Fibroblast of upper back skin (primary cell): ENCODE measurements around the gene GNPDA2.
A peak's percentile ranks its signal among the peaks of the same experiment; 100 is the strongest.
"Not testable (repeated sequence)": the region's sequence is repeated elsewhere in the genome, so short reads cannot be mapped to it uniquely, and the experiment has no call there.

Experiments
- DNase-seq: peaks from one replicate; pipeline ENCODE4 v3.0.0-alpha.2; 2013

Gene GNPDA2

DNA sequence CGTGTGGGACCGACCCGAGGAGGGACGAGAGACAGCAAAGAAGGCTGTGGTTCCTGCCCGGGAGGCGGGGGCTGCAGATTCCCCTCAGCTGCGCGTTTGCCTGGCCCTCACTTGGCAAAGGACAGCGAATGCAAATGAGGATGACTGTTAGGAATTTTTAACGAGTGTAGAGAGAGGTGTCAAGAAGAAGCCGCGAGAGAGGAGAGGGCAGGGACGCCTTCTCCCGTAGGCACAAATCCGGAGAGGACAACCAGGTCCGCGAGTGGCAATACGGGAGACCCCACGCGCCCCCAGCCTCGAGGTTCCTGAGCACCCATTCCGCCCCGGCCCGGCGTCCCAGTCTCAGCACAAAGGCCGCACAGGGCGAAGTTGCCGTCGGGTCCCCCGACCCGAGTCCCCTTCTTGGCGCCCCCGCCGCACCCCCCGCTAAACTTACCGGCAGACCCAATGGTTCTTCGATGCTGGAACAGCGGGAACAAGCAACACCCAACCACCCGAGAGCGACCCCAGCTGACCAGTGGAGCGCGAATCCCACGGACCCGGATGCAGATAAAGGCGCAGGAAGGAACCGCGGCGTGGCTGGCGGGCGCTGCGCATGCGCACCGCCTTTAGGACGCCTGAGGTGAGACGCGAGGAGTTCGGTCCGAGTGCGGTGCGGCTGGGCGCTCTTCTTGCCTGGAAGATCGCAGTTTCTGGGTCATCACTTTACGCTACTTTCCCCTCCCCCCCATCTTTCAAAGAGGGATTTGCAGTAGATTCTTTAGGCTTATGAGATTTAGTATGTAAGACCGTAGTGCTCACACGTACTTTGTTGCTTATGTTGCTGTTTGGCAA is at the start of gene GNPDA2:
Gene GNPDA2, minus strand, starts transcription at position 519 of the 834 bp plus-strand sequence. CDS start 4,349 bp downstream, outside the sequence.
- DNase-seq, result peak; percentile 91

DNA sequence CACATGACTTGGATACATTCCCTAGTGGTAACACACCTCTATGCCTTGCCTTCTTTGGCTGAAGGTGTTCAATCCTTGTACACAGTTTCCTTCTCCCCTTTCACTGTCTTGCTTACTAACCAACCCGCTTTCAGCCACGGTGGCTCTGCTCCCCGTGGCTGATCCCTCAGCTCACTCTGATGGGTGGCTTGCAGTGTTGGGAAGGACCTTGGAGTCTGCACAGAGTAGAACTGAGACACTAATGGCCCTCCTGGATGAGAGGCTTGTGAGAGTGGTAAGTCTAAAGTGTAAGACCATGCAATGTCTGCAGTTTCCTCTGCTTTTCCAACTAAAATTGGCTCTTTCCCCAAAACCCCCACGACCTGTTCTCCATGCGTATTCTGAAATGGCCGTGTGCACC is 46.0 kb upstream of the GNPDA2 start:
- DNase-seq, result no peak

DNA sequence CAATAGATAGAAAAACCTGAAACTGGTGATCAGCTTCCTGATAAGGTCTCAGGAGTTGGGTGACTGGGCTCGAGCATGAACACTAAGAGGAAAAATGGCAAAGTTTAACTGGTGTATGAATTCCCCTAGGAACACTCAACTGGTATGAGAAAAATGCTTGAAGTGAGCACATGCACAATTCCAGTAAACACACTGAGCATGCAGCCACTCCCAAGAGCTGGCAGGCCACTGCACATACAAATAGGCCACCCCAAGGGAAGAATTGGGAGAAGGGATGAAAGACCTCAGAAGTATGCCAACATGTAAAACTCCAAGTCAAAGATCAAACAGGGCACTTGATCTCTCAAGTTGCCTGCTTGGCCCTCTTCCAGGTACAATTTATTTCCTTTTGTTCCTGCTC is 45.4 kb upstream of the GNPDA2 start:
- no peak for DNase-seq

DNA sequence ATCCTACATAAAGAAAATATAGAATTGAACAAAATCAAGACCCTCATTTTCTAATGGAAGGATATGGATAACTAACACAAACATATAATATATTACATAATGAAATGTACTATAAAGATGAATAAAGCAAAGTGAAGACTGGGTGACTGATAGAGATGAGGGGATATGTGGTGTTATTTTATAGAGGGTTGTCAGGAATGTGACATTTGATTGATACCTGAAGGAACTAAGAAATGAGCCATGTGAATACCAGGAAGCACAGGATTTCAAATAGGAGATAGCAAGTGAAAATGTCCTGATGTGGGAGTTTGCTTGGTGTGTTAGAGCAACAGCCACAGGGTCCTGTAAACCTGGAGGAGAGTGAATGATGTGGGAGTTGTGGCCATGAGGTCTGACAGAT is 40.1 kb upstream of the GNPDA2 start:
- DNase-seq, result no peak

DNA sequence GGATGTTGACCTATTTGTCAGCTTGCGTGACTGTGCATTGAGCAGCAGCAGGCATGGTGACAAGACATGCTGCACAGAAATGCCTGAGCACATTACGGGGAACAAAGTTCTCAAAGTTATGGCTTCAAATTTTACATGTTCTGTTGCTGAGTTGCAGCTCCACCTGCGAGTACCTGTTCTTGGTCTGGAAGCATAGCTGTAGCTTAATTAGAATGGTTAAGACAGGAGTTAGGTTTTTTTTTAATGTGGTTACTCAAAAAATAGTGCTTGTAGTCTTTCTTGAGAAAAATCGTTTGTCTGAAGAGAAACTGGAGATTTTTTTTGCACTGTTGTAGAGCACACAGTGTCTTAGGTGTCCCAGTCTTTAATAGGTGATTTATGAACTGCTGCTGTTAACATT is 38.8 kb upstream of the GNPDA2 start:
- no peak for DNase-seq

DNA sequence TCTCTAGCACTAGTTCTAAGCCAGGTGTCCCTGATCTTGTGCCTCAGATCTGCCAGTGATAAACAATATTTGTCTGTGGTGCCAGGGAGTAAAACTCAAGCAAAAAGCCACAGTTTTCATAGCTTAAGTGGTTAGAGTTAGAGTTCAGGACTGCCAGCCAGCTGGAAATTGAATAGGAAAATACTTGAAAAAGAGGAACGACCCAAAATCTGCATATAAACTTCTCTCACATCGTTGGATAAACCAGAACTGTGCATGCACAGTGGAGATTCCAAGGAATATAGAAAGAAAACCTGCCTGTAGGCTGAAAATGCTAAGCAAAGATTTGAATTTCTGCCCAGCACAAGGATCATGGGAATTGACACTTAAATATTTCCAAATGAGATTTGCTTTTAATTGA is 35.0 kb upstream of the GNPDA2 start:
- no peak for DNase-seq

DNA sequence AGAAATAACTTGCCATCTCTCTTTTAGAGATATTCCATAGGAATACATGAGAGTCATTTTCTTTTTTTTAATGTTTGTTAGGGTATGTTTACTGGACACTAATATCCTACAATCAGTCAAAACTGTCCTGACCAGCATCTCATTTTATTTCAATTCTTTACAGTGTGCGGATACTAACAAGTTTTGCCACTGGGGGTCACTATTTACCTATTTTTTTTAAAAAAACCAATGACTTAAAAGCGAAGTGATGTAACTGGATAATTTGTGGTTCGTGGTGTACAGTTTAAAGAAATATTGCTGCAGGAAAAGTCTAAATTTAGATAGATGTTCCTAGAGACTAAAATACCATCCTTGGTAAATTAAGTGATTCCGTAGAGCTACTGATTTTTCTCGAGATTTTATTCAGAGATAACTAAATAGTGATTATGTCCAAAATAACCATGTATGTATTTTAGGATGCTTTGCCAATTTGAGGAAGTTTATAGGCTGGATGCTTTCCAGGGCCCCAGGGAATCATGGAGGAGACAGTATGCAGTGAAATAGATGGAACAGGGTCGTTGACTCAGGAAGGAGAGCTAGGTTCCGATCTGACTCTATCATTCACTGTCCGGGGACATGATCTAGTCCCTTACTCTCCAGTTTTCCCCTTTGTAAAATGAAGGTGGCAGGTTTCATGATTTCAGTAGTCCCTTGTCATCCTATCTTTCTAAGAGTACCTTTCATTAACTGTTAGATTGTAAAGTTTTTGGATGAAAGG is 34.0 kb upstream of the GNPDA2 start:
- peak; percentile 33 for DNase-seq

DNA sequence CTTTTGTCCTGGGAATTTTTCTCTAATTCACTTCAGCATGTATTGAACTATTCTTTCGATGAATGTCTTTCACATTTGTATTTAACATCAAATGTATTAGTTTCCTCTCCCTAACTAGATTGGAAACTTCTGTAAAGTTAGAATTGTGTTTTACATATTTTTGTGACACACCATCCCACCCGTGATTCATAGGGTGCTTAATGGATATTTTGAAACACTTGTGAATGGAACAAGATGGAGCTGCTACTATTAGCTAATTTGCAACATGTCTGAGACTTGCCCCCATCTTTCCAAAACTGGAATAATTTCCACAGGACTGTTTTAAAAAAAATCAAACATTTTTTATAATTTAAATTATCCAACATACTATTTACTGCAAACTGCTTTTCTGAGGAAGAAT is 30.2 kb upstream of the GNPDA2 start:
- DNase-seq, result no peak

DNA sequence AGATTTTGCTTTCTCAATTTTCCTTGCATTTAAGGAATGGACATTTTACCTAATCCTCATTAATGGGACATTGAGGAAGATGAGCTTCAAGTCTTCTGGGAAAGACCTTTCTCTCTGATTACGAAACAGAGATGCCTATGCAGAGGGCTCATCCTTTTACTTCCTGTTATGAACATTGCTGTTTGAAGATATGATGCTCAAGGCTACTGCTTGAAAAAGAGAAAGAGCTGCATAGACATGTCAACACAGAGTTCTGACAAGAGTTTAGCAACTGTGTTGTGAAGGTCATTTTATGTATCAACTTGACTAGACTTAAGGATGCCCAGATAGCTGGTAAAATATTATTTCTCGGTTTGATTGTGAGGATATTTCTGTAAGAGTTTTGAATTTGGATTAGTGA is 13.8 kb upstream of the GNPDA2 start:
- DNase-seq, result no peak

DNA sequence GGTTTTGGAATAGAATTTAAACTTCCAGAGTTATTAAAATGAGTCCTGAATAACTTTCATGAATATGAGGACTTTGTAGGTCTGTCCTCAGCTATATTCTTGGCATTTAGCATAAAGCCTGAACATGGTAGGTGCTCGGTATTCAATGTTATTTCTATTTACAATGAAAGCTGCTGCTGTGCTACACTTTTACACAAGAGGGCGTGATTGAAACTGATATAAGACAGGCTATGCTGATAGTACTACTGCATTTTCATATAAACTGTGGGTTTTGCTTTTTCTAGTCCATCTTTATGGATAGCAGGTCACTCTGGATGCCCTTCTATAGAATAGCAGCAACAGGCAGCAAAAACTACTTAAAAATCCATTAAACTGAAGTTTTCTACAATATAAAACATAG is 12.3 kb upstream of the GNPDA2 start:
- no peak for DNase-seq

DNA sequence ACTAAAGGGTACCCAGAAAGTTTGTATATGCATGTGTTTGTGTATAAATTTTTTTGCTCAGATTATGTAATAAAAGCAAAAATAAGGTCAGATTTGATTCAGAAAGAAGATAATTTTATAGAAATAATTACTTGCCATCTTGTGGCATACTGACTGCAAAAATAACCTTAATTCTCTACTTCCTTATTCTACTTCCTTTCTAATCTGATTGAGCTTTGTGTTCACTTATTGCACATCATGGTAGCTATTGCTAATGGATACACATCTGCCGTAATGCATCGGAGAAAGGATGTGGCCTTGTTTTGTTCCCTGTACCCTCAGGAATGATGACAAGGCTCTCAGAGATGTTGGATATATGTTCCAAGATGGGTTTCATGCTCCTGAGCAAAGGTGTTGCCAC is 10.5 kb upstream of the GNPDA2 start:
- DNase-seq, result no peak

DNA sequence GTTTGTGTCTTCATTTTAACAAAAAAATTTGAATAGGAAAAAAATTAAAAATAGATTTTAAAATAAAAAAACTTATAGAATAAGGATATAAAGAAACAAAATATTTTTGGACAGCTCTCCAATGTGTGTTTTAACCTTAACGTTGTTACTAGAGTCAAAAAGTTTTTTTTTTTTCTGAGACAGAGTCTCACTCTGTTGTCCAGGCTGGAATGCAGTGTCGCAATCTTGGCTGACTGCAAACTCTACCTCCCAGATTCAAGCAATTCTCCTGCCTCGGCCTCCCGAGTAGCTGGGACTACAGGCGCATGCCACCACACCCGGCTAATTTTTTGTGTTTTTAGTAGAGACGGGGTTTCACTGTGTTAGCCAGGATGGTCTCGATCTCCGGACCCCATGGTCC is 2.3 kb upstream of the GNPDA2 start:
- DNase-seq, result not testable (repeated sequence)

DNA sequence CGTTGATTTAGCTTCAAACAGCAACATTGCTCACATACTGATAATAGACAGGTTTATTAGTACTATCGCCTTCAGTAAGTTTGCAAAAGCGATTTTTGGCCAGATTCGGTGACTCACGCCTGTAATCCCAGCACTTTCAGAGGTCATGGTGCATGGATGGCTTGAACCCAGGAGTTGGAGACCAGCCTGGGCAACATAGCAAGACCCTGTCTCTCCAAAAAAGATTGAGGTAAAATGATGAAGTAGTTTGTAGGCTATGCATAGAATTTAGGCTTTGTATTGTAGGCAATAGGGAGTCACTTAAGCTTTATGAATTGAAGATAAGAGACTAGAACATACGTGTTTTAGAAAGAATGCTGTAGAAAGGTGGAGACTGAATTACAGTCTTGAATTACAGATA is 1.1 kb upstream of the GNPDA2 start:
- no peak for DNase-seq

DNA sequence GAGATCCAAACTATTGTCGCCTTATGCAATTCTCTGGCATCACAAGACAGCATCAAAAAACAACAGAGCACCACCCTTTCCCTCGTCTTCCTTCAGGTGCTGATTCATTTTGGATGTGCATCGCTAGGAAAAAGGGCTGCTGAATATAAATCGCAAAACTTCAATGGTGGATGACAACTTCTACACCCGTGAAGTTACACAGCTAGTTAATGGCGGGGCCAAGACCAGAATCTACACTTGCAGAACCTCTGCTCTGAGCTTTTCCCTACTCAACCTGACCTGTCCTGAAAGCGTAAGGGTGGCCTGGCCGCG is 674 bp downstream of the GNPDA2 start:
- peak; percentile 9 for DNase-seq

DNA sequence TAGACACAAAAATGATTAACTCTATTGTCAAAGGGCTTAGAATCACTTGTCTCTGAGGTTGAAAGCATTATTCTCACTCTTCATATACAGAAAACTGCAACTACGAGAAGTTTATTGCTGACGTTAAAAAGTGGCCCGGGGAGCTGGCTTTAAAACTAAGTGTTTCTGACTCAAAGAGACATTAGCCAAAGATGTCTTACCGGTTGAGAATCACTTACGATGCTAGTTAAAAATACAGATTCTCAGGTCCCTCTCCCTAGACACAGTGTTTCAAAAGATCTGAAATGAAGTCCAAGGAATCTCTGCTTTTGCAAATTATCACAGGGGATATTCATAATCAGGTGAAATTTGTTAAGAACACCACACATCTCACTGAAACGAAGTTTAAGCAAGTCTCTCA is 1.2 kb downstream of the GNPDA2 start:
- DNase-seq, result no peak

DNA sequence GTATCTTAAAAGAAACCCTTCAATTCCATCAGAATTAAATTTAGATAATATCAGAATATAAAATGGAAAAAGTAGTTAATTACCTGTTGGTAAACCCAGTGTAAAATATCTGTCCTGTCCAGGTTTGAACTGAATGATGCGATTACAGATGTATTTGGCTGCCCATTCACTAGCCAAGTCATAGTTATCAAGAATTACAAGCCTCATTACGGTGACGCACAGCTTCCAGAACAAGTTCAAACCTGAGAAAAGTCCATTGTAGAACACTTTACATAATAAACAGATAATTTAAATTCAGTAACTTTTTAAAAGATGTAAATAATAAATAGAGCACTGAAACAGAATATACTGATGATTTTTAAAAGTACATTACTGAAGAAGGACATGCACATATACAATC is 4.4 kb downstream of the GNPDA2 start:
- no peak for DNase-seq

DNA sequence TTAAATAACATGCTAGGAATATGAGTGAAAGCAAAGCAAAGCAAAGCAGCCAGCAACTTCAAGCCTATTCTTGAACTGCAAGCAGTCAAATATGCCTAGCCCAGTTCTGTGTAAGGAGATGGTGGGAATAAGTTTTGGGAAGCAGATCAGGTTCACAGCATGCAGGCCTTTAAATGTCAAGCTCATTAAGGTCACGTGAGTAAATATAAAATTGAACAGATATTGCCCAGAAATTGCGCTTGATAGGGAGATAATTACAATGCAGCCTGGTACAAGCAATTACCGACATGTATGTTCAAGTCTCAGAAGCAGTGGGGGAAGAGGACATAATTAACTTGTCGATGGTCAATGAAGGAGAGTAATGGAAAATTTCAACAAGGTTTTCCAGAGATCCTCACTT is 6.0 kb downstream of the GNPDA2 start:
- DNase-seq, result no peak

DNA sequence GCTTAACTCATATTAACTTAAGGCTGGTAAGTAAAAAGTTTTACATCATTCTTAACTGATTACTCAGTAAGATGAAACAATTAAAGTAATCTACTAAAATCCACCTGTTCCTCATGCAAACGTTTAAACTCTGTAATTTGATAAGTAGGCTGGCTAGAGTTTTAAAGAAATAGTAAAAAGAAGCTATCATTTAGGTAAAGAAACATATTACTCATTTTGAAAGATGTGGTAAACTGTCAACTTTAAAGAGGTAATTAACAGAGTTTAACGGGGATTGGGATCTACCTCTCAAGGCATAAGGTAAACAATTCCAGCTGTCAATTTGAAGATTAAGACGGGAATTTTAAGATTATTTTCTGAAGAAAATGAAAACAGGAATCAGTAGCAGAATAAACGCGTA is 9.8 kb downstream of the GNPDA2 start:
- no peak for DNase-seq

DNA sequence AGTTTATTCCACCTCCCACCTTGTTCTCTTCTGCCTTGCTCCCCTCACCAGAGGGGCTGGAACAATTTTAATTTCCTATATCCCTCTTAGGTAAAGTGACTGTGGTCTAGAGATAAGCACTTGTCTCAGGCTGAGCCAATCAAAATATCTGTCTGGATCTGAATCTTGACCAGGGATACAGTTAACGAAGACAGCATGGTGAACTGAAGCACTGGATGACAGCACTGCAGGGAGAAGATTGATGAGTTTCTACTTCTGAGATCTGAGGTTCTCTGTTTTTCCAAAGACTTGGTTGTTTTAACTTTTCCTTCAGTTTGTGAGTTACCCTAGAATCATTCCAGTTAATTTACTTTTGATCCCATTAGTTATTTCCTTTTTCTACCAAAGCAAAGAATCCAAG is 13.2 kb downstream of the GNPDA2 start:
- DNase-seq, result no peak

DNA sequence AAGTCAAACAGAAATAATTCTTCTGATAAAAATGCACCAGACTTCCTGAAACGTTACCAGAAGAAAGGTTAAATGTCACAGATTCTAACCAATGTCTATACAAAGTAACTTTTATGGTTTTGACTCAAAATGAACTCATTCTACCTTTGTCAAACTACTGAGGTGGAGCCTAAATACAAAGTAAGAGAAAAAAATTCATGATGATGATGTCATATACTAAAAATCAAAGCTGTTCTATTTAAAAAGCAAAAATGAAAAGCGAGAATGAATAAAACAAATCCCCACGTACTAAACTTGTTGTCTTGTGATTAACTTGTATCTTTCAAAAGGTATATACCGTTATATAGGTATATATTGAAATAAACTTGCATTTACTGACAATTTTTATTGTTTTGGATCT is 21.7 kb downstream of the GNPDA2 start:
- DNase-seq, result no peak

DNA sequence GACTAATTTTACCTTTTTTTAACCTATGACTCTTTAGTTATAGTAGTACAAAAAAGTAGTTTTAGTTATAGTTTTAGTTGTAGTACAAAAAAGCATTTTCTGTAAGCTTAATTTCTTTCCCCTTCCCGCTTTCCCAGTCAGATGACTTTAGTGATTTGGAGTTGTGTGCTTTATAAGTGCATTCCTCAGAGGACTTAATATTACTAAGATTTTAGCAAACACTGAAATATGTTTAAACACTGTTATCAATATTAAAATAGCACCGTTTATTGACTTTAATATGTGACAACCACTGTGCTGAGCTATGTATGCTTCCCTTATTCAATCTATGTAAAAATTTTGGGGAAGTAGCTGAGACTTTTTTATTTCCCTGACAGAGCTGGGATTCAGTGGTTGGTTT is 25.3 kb downstream of the GNPDA2 start:
- DNase-seq, result no peak

DNA sequence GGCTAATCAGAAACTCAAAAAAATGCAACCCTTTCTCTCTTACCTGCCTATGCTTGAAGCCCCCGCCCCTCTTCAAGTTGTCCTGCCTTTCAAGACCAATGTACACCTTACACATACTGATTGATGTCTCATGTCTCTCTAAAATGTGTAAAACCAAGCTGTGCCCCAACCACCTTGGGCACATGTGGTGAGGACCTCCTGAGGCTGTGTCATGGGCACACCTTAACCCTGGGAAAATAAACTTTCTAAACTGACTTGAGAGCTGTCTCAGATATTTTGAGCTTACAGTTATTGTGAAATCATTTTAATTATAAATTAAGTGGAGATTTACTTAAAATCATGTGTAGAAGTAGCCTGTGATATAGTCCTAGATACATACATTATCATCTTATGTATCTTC is 25.9 kb downstream of the GNPDA2 start:
- no peak for DNase-seq

DNA sequence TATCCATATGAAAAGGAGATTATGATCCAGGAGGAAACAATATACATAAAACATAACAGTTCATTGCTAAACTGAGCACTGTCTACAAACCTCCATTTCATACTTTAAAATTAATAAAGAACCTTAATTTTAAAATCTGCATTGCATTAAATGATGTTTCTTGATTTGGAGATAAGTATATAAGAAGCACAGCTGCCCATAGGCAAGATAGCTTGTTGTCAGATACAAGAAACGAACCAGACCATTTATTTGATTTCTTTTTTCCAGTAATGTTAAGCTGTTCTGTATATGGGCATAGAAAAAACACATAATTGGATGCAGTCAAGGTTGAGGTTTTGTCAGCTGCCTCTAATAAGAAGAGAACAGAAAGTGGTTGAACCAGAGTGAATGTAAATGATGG is 41.7 kb downstream of the GNPDA2 start:
- no peak for DNase-seq

DNA sequence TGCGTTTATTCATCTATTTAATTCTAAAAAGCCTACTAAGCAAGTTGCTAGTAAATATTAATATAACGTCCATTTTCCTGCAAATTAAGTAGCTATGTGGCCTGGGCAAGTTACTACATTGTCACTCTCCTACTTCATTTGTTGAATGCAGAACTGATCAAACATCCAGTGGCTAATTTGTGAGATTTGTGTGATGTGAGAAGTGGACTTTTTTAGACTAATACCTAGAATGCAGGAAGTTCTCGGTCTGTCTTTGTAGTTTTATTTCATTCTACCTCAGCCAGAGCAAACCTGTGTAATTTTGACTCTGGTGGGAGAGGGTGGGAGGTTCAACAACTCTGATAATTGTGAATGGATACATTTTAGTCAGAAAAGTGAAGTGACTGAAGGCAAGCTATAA is 47.3 kb downstream of the GNPDA2 start:
- no peak for DNase-seq
